Glomerular endothelial cell (primary cell): ENCODE measurements around the gene MYO1D. TPM values are rescaled to one million over a fixed set of nuclear protein-coding genes. Genes with fewer than 3 reads are reported as not detected.
"Not testable (repeated sequence)": the region's sequence is repeated elsewhere in the genome, so short reads cannot be mapped to it uniquely, and the experiment has no call there.

Source experiments
- DNase-seq: peaks from one replicate; pipeline ENCODE4 v3.0.0-alpha.2; 2011; ENCODE audit warnings: low read depth, low spot score; ENCODE audit errors: extremely low read depth
- total RNA-seq: library from RNA; depleted of rRNA; stranded (reverse); fragments of >200 nt; gene quantifications from 2 replicates; pipeline ENCODE4 v1.2.3, GENCODE V29; 2015

MYO1D gene
- total RNA-seq, 1 donor from 2014 or later, result 73.7 TPM

DNA sequence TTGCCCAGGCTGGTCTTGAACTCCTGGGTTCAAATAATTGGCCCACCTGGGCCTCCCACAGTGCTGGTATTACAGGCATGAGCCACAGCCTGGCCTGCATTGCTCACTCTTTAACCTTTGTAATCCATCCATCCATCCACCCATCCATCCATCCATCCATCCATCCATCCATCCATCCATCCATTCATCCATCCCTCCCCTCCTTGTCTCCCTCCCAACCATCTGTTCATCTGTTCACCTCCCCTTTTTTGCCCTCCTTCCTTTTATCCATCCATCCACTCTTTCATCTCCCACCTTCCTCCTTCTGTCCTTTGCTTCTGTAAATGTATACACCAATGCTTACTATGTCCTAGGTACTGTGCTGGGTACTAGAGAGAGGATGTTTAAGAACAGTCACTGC is 324.6 kb downstream of the MYO1D start:
- DNase-seq, result no peak

DNA sequence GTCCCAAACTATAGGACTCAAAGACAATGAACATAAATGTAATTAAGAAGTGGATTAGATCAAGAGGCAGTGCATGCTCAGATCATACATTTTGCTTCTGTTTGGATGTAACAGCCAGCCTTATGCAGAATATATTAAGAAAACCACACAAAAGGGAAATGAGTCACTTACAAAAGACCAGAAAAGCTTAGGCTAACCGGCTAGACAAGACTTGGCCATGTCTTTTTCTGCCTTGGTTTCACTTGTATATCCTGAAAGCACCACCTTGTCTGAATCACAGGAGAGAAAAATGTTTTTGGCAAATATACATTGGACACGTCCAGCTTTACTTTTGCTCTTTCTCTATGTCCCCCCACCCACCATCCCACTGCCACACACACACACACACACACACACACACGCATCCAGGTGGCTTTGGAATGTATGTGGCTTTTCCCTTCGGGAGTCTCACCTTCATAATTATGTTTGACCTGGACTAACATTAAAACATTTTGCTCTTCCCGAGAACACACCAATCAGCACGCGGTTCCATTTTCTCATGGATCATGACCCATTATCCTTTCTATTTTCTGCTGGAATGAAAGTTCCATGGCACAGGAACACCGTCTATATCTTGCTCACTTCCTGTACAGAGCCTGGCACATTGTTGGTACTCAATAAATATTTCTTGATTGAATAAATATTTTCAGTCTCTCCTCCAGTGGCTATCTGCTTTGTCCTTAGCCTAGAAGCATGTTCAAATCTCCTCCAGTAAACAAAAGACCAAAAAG is 325.6 kb downstream of the MYO1D start:
- peak; percentile 33 for DNase-seq

DNA sequence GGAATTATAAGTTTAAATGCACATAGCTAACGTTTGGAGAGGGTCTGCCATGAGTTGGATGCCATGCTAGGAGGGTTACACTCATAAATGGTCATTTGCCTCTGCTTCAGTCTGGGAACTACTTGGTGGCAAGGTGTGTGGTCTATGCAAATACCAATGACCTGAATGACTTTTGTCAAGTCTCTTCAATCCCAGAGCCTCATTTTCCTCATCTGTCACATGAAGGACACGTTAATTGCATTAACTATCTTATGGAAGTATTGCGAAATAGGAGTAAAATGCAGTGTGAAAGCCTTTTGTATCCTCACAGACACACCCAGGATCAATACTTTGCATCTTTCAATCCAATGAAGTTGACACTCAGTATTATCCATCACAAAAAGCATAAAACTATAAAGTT is 327.4 kb downstream of the MYO1D start:
- no peak for DNase-seq

DNA sequence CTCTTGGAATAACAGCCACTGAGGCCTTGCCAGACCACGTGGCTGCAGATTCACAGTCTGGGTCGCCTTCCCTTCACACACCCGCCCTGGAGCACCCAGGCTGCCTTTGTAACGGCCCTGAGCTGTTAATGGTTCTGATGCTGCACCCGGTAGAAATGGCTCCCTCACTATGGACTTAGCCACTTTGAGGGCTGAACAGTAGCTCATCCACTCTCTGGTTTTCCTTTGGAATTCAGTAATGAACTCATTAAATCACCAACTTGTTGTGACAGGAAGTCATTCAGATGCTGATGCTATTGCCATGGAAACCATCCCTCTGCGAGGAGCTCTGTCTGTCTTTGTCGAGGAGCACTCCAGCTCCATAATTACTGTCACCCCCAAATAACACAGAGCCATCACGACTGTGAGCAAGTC is 330.9 kb downstream of the MYO1D start:
- DNase-seq, result no peak

DNA sequence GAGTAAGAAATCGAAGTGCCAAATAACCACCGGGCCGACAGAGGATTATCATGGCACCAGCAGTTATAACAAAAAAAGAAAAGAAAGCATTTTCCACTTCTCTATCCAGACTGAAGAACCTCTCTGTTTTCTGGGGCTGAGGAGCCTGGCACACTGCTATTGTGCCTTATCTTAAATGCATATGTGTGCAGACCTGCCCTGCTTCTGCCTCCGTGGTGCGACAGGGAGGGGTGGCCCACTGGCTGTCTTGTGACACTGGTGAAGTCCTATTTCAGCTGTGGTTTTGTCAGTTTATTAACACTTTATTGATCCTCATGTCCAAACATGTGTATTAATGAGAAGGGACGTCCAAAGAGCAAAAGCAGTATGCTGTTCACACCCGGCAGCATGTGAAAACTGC is 334.7 kb downstream of the MYO1D start:
- DNase-seq, result no peak

DNA sequence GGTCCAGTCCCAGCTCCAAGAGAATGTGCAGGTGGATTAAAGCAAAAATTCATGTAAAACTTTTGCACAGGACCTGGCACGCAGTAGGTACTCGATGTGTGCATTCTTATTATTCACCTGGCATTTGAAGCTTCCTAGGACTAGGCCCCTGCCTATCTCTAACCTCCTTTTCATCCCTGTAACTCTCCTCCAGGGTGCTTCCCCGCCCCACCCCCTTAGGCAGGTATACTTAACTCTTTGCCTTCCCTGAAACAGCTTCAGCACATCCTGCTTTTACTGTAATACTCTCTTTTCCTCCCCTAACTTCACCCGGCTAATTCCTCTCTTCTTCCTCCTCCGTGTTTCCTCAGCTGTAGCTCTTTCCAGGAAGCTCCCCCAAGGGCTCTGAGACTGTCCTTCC is 335.3 kb downstream of the MYO1D start:
- no peak for DNase-seq

DNA sequence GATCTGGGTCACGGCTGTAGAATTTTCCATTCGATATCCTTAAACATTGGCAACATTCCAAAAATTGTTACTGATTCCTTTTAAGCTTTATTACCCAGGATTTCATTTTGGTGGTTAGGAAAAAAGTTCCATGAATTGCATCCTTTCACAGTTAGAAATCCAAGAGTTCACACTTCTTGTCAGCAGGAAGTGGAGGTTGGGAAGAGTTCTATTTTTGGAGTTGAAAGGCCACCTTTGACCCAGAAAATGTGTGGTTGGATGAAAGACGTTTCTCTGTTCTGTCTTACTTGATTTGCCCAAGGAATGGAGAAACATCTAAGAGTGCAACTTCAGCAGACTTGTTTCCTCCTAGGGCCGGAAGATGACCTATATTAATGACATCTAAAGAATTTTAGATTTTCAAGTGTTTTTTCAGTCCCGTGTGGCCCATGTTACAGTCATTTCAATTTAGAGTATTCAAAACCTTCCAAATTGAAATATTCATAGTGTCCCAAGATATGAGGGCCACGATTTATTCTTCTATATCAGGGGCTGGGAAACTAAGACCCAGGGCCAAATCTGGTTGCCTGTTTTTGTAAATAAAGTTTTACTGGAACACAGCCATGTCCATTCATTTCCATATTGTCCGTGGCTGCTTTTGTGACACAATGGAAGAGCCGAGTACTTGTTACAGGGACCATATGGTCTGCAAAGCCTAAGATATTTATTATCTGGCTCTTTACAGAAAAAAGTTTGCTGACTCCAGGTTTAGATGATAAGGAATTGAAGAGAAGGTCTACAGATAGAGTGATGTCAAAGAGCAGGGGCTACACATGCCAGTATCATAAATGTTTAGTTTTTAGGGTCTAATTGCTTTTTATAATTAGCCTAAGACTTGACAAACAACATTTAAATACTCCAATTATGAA is 339.9 kb downstream of the MYO1D start:
- peak; percentile 44 for DNase-seq

DNA sequence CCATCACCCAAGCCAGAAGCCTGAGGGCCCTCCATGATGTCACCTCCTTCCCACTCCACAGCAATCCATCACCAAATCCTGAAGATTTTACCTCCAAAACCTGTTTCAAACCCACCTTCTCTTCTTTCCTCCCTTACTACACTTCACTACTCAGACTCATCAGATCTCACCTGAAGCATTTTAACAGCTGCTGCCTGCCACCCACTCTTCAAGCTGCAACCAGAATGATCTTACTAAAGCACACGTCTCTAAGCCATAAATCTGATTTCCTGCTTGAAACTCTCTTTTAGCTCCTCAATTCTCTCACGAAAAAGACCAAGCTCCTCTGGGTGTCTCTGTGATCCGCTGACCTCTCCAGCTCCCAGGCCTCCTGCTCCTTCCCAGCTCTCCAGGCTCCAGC is 343.6 kb downstream of the MYO1D start:
- DNase-seq, result no peak

DNA sequence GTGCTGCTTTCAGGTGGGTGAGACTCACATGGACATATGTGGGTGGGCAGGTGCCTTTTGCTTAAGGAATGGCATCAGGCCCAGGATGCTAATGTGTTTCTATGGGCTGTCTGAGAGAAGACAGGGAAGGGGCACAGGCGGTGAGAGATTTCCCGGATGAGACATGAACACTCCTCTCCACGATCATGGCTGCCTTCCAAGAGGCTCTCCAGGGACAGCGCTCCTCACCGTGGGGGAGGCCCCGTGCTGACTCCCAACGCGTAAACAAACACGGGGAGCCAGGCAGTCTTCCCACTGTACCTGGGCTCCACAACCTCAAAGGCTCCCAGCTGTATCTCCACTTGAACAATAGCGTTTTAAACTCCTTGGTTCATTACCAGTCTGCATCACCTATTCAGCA is 347.3 kb downstream of the MYO1D start:
- no peak for DNase-seq

DNA sequence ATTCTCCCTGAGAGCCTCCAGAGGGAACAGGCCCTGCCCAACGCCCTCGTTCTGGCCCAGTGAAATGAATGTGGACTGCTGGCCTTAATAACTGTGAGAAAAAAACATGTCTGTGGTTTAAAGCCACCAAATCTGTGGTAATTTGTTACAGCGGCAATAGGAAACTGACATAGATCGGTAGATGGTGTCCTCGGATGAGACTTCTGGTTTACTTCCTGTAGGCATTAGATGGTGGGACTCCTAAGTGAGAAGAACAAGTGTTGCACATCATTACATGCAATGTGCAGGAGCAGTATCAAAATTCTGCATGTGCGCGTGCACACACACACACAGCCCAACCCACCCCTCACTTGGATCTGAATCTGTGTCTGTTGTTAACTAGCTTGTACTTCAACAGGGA is 348.1 kb downstream of the MYO1D start:
- DNase-seq, result no peak

DNA sequence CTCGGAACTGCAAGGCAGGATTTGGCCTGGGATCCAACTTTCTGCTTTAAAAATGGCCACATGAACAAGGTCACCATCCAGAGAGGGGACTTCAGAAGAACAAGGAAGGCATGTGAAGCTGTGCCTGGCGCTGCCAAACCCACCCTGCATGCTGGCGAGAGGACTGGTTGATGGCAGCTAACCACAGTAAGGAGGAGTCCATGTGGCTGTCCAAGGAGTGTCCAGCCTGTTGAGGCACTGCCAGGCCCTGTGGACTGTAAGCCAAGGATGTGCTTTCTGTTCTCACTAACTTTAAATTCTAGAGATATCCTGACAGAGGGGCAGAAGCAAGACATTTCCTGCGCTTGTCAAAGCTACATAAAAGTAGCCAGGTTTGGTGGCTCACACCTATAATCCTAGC is 349.8 kb downstream of the MYO1D start:
- DNase-seq, result no peak

DNA sequence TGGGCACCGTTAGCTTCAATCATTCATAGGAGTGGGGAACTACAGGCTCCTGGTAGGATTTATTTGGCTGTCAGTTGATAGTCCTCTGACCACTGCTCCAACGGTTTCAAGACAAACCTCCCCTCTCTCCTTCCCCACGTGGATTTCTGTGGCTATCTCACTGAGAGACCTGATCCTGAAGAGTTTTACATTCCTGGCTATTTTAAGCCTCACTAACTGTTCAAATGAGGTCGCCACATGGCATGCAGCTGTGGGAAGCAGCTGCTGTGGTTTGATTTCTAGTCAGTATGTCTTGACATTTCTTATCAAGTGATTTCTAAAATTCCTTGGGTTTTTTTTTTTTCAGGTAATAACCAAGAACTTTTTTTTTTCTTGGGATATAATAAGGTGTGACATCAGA is 351.8 kb downstream of the MYO1D start:
- no peak for DNase-seq

DNA sequence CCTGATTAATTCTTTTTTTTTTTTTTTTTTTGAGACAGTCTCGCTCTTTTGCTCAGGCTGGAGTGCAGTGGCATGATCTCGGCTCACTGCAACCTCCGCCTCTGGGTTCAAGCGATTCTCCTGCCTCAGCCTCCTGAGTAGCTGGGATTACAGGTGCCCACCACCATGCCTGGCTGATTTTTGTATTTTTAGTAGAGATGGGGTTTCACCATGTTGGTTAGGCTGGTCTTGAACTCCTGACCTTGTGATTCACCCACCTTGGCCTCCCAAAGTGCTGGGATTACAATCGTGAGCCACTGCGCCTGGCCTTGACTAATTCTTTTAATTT is 352.4 kb downstream of the MYO1D start:
- not testable (repeated sequence) for DNase-seq

DNA sequence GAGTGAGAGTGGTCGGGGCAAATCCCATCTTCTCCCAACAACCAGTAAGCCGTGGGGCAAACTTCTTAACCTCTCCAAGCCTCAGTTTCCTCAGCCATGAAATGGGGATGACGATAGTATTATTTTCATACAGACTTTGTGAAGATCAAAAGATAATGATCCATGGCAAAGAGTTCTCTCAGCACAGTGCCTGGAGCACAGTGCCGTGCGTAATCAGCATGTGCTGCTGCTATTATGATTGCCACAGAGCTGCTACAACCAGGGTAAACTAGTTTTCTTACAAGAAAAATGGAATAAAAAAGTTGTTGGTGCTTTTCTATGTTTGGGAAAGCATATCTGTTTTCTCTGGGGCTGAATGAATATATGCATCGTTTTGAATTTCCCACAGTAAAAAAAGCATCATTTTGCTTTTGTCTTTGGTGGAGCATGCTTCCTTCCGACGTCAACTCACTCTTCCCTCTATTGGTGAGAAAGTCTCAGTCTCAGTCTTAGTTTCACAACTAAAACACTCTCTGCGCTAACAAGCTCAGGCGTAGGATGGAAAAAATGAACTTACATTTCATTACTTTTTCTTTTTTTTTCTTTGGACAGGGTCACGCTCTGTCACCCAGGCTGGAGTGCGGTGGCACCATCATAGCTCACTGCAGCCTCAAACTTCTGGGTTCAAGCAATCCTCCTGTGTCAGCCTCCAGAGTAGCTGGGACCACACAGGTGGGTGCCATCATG is 352.9 kb downstream of the MYO1D start:
- no peak for DNase-seq

DNA sequence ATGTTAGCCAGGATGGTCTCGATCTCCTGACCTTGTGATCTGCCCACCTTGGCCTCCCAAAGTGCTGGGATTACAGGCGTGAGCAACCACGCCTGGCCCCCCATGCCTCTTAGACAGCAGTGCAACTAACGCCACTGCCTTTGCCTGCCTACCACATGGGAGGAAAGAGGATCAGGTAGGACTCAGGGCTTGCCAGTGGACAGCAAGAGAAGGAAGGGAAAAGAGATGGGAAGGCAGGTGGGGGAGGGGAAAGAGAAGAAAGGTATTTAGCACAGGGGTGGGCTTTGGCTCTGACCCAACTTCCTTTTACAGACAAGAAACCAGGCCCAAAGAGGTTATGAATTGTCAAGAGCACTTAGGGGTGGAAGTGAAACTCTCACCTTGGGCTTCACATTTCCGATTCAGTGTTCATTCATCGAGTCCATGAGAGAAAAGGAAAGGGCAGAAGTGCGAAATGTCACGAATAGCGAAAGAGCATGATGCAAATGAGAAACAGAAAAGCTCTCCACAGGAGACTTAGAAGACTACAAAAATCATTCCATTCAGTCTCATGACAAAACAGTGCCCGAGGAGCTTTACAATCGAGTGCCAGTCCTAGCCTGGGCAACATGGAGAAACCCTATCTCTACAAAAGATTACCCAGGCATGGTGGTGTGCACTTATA is 353.8 kb downstream of the MYO1D start:
- no peak for DNase-seq

DNA sequence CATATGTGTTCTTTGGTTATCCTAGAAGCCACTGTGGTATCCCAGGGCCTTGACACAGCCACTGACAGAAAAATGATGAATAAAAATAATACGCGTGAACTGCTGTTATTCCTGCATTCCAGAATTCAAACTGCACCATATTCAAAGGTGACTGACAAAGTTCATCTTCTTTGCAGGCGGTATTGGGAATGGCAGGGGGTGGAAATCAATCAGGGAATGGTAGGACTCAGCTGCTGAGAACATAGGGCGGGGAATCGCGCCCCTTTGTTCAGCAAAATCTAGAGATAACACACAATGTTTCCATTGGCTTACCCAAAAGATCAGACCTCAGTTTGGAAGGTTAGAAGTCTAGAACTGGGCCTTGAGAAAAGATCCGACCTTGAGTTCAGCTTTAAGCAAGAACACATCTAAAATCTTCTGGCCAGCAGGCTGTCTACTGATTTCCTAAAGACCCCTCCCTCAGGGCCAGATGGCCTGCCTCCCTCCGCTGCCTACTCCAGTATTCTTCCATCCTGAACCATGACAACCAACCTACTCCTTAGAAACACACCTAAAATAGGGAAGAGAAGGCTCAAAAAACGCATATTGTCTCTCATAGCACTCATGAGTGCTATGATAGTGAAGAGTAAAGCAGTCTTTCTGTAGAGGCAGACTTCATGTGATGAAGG is 356.1 kb downstream of the MYO1D start:
- no peak for DNase-seq

DNA sequence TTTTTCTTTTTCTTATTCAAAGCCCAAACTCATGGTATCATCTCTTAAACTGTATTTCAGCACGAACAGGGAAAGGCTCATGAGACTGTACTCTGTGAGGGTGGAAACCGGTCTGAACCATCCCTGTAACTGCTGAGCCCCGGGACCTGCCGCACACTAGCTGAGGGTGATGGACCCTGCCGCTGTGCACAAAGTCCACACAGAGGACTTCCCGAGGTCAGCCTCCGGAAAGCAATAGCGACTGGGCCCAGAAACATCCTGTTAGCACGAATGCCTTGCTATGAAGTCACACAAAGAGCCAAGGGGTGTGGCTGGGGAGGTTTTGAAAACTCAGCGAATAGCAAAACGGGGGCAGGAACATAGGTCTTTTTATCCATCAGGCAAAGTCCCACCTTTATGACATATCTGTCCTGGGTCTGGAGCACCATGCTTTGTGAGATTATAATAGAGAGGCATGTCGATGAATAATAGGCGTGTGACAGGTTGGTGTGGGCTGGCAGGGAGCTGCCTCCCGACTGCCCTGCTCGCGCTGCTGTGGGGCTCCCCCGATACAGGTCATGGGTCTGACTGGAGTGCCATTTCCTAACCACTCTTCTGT is 356.7 kb downstream of the MYO1D start:
- DNase-seq, result no peak

DNA sequence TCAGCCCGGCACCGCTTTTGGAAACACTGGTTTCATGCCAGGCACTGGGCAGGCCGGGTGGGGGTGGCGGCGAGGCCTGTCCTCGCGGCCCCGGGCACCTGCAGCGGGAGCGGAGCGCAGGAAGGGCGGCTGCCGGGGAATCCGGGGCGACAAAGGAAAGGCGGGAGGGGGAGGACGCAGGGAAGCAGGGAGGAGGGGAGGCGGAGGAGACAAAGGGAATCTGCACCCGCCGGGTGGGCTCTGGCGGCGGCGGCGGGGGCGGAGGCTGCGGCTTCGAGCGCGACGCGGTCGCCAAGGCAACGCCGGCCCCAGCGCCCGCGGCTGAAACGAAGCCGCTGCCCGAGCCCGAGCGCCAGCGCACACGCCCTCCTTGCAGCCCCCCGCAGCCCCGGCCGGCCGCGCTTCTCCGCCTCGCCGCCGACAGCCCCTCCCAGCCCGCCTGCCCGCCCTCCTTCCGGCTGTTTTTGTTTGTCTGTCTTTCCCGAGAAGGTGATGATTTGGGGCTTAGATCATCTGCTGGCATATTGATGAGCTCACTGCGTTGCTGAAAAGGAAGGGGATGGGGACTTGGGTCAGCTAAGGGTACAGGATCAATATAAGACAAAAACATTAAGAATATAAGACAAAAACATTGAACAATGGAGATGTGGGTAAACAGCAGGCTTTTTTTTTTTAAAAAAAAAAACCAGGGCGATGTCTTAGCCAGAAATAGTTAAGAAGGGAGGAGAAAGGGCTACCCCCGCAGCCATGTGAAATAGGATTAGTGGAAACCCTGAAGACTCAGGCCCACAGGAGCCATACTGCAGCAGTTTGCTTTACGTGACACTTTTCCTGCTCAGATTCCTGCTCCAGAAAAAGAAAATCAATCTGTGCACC is 357.5 kb downstream of the MYO1D start:
- no peak for DNase-seq

DNA sequence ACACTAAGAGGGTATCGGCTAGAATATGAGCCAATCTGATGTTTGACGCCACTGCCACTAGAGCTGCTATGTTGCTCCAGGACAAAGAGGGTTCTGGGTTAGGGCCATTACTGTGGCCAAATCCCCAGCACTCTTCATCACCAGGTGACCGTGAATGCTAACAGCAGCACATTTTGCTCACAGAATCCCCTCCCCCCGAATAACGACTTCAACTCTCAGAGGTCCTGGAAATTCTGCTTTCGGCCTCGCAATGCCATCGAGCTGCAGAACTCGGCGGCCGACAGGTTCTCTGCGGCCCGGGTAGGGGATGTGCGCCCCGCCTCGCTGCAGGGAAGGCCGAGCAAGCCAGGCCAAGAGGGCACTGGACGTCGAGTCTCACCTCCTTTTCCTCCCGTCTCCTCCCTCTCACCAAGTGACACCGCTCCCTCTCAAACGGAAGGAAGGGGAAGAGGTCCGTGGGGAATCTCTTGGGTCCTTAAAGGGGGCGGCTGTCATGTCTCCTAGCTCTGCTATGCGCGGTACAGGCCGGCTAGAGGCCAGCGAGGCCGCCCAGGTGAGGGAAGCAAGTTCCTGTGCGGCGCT is 358.2 kb downstream of the MYO1D start:
- DNase-seq, result no peak
